Astrocyte (in vitro differentiated cells and primary cell): Measurements from ENCODE around the gene SART3. TPM values are rescaled to one million over a fixed set of nuclear protein-coding genes. Genes with fewer than 3 reads are reported as not detected.

ENCODE experiments used
- DNase-seq: peaks from one replicate; pipeline ENCODE4 v3.0.0-alpha.2; 2010; ENCODE audit warnings: low read depth
- FAIRE-seq: peaks from 2 replicates; lab custom pipeline; 2011; peaks lifted over from hg19 to GRCh38; lab: Jason Lieb, UNC
- H2AFZ ChIP-seq: 2 replicates; pipeline ENCODE4 v1.6.0; 2012; ENCODE audit warnings: low read depth, low read length, inconsistent platforms
- H3K27ac ChIP-seq: 2 replicates; pipeline ENCODE4 v1.5.1; 2011; ENCODE audit warnings: low read depth, low read length, inconsistent platforms
- H3K27me3 ChIP-seq: 2 replicates; pipeline ENCODE4 v1.6.0; 2011; ENCODE audit warnings: low read length, inconsistent platforms; ENCODE audit not compliant: insufficient read depth
- H3K36me3 ChIP-seq: 2 replicates; pipeline ENCODE4 v1.5.1; 2011; ENCODE audit warnings: low read length, inconsistent platforms; ENCODE audit not compliant: insufficient read depth
- H3K4me1 ChIP-seq: 2 replicates; pipeline ENCODE4 v1.5.1; 2011; ENCODE audit warnings: low read length, inconsistent platforms; ENCODE audit not compliant: insufficient read depth
- H3K4me2 ChIP-seq: 2 replicates; pipeline ENCODE4 v1.6.0; 2012; ENCODE audit warnings: low read length, inconsistent platforms
- H3K4me3 ChIP-seq: 2 replicates; pipeline ENCODE4 v1.5.1; 2011; ENCODE audit warnings: low read depth, mild to moderate bottlenecking, low read length, inconsistent platforms; ENCODE audit not compliant: insufficient read depth
- H3K79me2 ChIP-seq: 2 replicates; pipeline ENCODE4 v1.6.0; 2012; ENCODE audit warnings: mild to moderate bottlenecking, low read length, inconsistent platforms; ENCODE audit not compliant: insufficient read depth
- H3K9ac ChIP-seq: 2 replicates; pipeline ENCODE4 v1.6.0; 2012; ENCODE audit warnings: mild to moderate bottlenecking, low read length, inconsistent platforms
- H3K9me3 ChIP-seq: 2 replicates; pipeline ENCODE4 v1.5.1; 2012; ENCODE audit warnings: low read depth, mild to moderate bottlenecking, low read length, inconsistent platforms; ENCODE audit not compliant: insufficient read depth
- H4K20me1 ChIP-seq: 2 replicates; pipeline ENCODE4 v1.6.0; 2012; ENCODE audit warnings: low read length, inconsistent platforms; ENCODE audit not compliant: insufficient read depth
- H3K27ac Mint-ChIP-seq: one replicate; pipeline ENCODE4 v1.8.0; 2021; ENCODE audit warnings: mild to moderate bottlenecking, mixed read lengths; ENCODE audit not compliant: unreplicated experiment
- H3K27me3 Mint-ChIP-seq: one replicate; pipeline ENCODE4 v1.8.0; 2021; ENCODE audit warnings: low read depth, mixed read lengths; ENCODE audit not compliant: unreplicated experiment
- H3K36me3 Mint-ChIP-seq: one replicate; pipeline ENCODE4 v1.8.0; 2021; ENCODE audit warnings: low read depth, mixed read lengths; ENCODE audit not compliant: unreplicated experiment
- H3K4me1 Mint-ChIP-seq: one replicate; pipeline ENCODE4 v1.8.0; 2021; ENCODE audit warnings: low read depth, mixed read lengths; ENCODE audit not compliant: unreplicated experiment
- H3K4me3 Mint-ChIP-seq: one replicate; pipeline ENCODE4 v1.8.0; 2021; ENCODE audit warnings: mild to moderate bottlenecking, moderate library complexity, mixed read lengths; ENCODE audit not compliant: unreplicated experiment
- H3K9me3 Mint-ChIP-seq: one replicate; pipeline ENCODE4 v1.8.0; 2021; ENCODE audit warnings: mild to moderate bottlenecking, mixed read lengths; ENCODE audit not compliant: unreplicated experiment
- CTCF ChIP-seq: IDR thresholded peaks from 2 replicates; pipeline ENCODE4 v1.5.1; 2011; ENCODE audit warnings: low read depth, mild to moderate bottlenecking, inconsistent platforms, low read length, moderate library complexity; ENCODE audit not compliant: insufficient read depth
- EZH2 ChIP-seq: IDR thresholded peaks from 2 replicates; pipeline ENCODE4 v1.6.1; 2012; ENCODE audit warnings: mild to moderate bottlenecking, low read length, inconsistent platforms; ENCODE audit not compliant: insufficient read depth
- total RNA-seq: library from RNA; stranded (reverse); gene quantifications from 2 replicates; pipeline ENCODE4 v1.2.1, GENCODE V29; 2021

SART3 gene
- total RNA-seq, 1 donor from 2014 or later = 48.4 TPM

- no peak overlapping the region for H3K27ac Mint-ChIP-seq
- Histone ChIP-seq H3K9me3 (no peaks in the 10 kb centered on the region), H3K4me2 (no peak overlapping the region), H3K36me3 (no peaks in the 10 kb centered on the region), H3K4me1 (no peaks in the 10 kb centered on the region), H3K79me2 (no peaks in the 10 kb centered on the region), H3K27me3 (no peaks in the 10 kb centered on the region), H2AFZ (no peak overlapping the region), H3K27ac (no peak overlapping the region), H4K20me1 (no peaks in the 10 kb centered on the region), H3K4me3 (no peak overlapping the region), H3K9ac (no peak overlapping the region)
- H3K9me3 Mint-ChIP-seq = no peaks in the 10 kb centered on the region
- FAIRE-seq (no peak), DNase-seq (no peak)
- H3K27me3 Mint-ChIP-seq = peaks cover under 1% of the 10 kb centered on the region
- TF ChIP-seq EZH2 (no peak), CTCF (no peak)
- no peaks in the 10 kb centered on the region for H3K36me3 Mint-ChIP-seq
- H3K4me3 Mint-ChIP-seq = no peak overlapping the region
- peaks cover 19% of the 10 kb centered on the region for H3K4me1 Mint-ChIP-seq
These were observed 24.9 kb upstream of the SART3 start for GRCh38 chr12:108585864-108586263.

DNA sequence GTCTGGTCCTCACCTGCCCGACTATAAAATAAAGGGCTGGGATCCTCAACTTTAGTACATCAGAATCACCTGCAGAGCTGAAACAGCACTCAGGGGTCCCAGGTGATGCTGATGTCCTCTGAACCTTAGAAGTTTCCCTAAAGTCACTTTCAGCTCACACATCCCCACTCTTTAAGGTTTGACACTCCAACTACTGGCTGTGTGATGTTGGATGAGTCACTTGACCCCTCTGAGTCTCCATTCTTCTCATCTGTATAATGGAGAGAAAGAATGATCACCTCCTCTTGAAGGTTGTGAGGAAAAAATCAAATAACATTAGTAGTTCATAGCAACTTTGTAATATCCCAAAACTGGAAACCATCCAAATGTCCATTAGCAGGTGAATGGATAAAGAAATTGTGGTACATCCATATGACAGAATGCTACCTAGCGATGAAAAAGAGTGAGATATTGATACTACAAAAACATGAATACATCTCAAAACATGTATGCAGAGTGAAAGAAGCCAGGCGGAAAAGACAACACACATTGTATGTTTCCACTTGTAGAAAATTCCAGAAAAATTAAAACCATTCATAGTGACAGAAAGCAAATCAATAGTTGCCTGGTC is 23.6 kb upstream of the SART3 start:
- Mint-ChIP-seq H3K9me3 (no peaks in the 10 kb centered on the region), H3K4me3 (no peak overlapping the region), H3K4me1 (peaks cover 27% of the 10 kb centered on the region), H3K27ac (no peak overlapping the region), H3K27me3 (no peaks in the 10 kb centered on the region), H3K36me3 (no peaks in the 10 kb centered on the region)
- H3K9me3 ChIP-seq = no peaks in the 10 kb centered on the region
- H4K20me1 ChIP-seq = no peaks in the 10 kb centered on the region
- H3K4me3 ChIP-seq = no peak overlapping the region
- H3K4me2 ChIP-seq = no peak overlapping the region
- H2AFZ ChIP-seq = no peak overlapping the region
- FAIRE-seq (no peak), DNase-seq (no peak)
- TF ChIP-seq CTCF (no peak), EZH2 (no peak)
- no peaks in the 10 kb centered on the region for H3K79me2 ChIP-seq
- no peak overlapping the region for H3K27ac ChIP-seq
- no peak overlapping the region for H3K9ac ChIP-seq
- H3K4me1 ChIP-seq = no peaks in the 10 kb centered on the region
- H3K36me3 ChIP-seq = no peaks in the 10 kb centered on the region
- no peaks in the 10 kb centered on the region for H3K27me3 ChIP-seq

DNA sequence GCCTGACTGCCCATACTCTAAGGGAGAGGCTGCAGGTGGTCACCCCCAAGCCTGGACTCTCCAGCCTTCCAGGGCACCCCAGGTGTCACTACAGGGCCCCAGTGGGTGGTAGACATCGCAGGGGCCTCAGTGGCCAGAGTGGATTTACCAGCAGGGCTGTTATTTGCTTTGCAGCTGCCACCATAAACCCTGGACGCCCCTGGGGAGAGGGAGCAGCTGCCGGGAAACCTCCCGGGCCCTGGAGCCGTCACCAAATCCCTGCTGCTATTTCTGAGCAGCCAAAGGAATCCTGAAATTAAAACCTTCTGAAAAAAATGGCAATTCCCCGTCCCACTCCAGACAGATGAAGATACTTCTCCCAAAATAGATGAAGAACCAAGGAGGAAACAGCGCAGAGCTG is 23.0 kb upstream of the SART3 start:
- Histone ChIP-seq H2AFZ (no peak overlapping the region), H3K27me3 (no peaks in the 10 kb centered on the region), H3K4me2 (no peak overlapping the region), H3K36me3 (no peaks in the 10 kb centered on the region), H3K4me1 (no peaks in the 10 kb centered on the region), H3K4me3 (no peak overlapping the region), H4K20me1 (no peaks in the 10 kb centered on the region), H3K9ac (no peak overlapping the region), H3K27ac (no peak overlapping the region), H3K9me3 (no peaks in the 10 kb centered on the region), H3K79me2 (no peaks in the 10 kb centered on the region)
- DNase-seq (no peak), FAIRE-seq (no peak)
- Mint-ChIP-seq H3K4me1 (peaks cover 29% of the 10 kb centered on the region), H3K27ac (no peak overlapping the region), H3K36me3 (no peaks in the 10 kb centered on the region), H3K4me3 (no peak overlapping the region), H3K9me3 (peaks cover 1% of the 10 kb centered on the region), H3K27me3 (no peaks in the 10 kb centered on the region)
- TF ChIP-seq EZH2 (no peak), CTCF (no peak)
